Measurements from ENCODE around the gene STEAP3. TPM values are rescaled to one million over a fixed set of nuclear protein-coding genes. Genes with fewer than 3 reads are reported as not detected.

STEAP3 gene
- total and polyA plus RNA-seq, 2 donors (not counting 1 experiment from before 2014, with no cell fraction given): 1.1 to 1.6 TPM

DNA sequence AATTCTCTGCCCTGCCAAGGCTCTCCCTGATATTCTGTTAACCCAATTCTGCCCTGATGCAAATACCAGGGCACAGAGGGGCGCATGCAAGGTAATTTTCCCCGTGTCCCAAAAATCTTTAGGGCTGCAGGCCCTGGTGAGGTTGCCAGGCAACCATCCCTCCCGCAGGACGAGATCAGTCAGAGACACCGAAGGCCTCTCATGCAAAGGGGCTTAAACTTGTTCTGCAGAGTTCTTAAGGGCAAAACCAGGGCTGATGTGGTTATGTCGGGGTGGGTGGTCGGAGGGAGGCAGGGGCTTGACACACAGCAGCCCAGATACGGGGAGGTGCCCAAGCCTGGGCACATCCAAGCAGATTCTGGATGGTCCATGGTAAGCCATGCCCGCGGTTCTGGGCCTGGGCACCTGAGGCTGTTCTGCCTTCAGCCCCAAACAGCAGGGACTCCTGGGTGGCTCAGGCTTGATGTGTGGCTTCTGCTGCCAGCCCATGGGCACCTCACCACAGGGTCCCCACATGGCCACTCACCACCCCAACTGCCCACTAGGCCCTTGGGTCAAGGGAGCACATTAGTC is 27.2 kb downstream of the STEAP3 start:
- Histone ChIP-seq H3K4me2 (replicated peaks; ENCODE audit: low read depth, low read length, poor library complexity, severe bottlenecking) (no peak overlapping the region), H2AFZ (ENCODE audit: insufficient read depth, low read depth, low read length, poor library complexity, severe bottlenecking) (no peak overlapping the region), H3K79me2 (ENCODE audit: control insufficient read depth, insufficient read depth, low read length) (no peaks in the 10 kb centered on the region), H3K27ac (ENCODE audit: low read length in 2 of 2) (no peak overlapping the region), H3K4me3 (ENCODE audit: control extremely low read depth in 1 of 5, extremely low read depth in 1 of 5, insufficient read depth in 1 of 5, low read depth in 2 of 5, low read length in 4 of 5) (no peak overlapping the region), H3K9me3 (ENCODE audit: control extremely low read depth in 1 of 3, control insufficient read depth in 2 of 3, insufficient read depth in 1 of 3, low read length in 2 of 3) (peaks cover 0 to 4% (median 0%) of the 10 kb centered on the region in 3 donors), H4K20me1 (ENCODE audit: control insufficient read depth, insufficient read depth, low read length, poor library complexity, severe bottlenecking) (no peaks in the 10 kb centered on the region), H3K9ac (ENCODE audit: low read length) (no peak overlapping the region), H3K4me1 (ENCODE audit: control insufficient read depth in 2 of 2, insufficient read depth in 2 of 2, low read length in 2 of 2) (no peaks in the 10 kb centered on the region), H3K27me3 (replicated peaks in 1 of 4; ENCODE audit: control extremely low read depth in 1 of 4, control insufficient read depth in 3 of 4, insufficient read depth in 4 of 4, low read length in 3 of 4) (no peaks in the 10 kb centered on the region), H3K36me3 (replicated peaks in 1 of 2; ENCODE audit: control extremely low read depth in 1 of 2, control insufficient read depth in 1 of 2, extremely low read depth in 1 of 2, insufficient read depth in 2 of 2, low read length in 1 of 2) (no peaks in the 10 kb centered on the region)
- Mint-ChIP-seq H3K27ac (no peak overlapping the region), H3K9me3 (ENCODE audit: insufficient read depth) (no peaks in the 10 kb centered on the region), H3K4me1 (no peaks in the 10 kb centered on the region), H3K4me3 (no peak overlapping the region), H3K27me3 (no peaks in the 10 kb centered on the region)
- ATAC-seq (ENCODE audit: low read depth) (no peak), DNase-seq (no peak)
- POLR2A ChIA-PET: no interaction called here
- CTCF ChIA-PET: interaction anchor here (1.0 kb wide), 1 partner anchor 21 kb away, joined by 3 read pairs; no protein-coding TSS in a partner anchor
- intact Hi-C loops (cut with micrococcal nuclease): no loop called here
- WGBS (ENCODE audit: insufficient coverage): 87% methylated on average over 10 of the region's 10 CpGs
- TF ChIP-seq EZH2 (IDR thresholded peaks at IDR 0.05; ENCODE audit: borderline replicate concordance, insufficient read depth, low read depth, low read length, poor library complexity, severe bottlenecking): no peak
- TF ChIP-seq, protein P1, sequence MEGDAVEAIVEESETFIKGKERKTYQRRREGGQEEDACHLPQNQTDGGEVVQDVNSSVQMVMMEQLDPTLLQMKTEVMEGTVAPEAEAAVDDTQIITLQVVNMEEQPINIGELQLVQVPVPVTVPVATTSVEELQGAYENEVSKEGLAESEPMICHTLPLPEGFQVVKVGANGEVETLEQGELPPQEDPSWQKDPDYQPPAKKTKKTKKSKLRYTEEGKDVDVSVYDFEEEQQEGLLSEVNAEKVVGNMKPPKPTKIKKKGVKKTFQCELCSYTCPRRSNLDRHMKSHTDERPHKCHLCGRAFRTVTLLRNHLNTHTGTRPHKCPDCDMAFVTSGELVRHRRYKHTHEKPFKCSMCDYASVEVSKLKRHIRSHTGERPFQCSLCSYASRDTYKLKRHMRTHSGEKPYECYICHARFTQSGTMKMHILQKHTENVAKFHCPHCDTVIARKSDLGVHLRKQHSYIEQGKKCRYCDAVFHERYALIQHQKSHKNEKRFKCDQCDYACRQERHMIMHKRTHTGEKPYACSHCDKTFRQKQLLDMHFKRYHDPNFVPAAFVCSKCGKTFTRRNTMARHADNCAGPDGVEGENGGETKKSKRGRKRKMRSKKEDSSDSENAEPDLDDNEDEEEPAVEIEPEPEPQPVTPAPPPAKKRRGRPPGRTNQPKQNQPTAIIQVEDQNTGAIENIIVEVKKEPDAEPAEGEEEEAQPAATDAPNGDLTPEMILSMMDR (IDR thresholded peaks at IDR 0.05): no peak

DNA sequence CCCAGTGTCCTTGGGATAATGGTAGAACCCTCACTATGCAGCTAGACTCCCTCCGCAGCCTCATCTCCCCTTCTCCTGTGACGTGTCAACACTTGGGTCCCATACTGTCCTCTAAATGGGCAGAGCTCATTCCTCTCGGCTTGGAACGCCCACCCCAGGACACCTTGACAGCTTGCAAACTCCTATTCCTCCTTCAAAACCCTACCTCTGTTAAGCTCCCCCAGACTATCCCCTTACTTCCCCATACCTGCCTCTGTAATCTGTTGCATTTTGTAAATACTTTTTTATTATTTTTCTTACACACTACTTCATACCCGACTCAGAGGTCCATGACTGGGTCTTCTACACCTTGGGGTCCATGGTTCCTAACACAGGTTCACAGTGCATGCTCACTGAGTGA is 28.0 kb downstream of the STEAP3 start:
- no peak for DNase-seq
- Histone ChIP-seq H3K4me3 (ENCODE audit: control extremely low read depth in 1 of 5, extremely low read depth in 1 of 5, insufficient read depth in 1 of 5, low read depth in 2 of 5, low read length in 4 of 5) (no peak overlapping the region), H2AFZ (ENCODE audit: insufficient read depth, low read depth, low read length, poor library complexity, severe bottlenecking) (no peak overlapping the region), H3K36me3 (replicated peaks in 1 of 2; ENCODE audit: control extremely low read depth in 1 of 2, control insufficient read depth in 1 of 2, extremely low read depth in 1 of 2, insufficient read depth in 2 of 2, low read length in 1 of 2) (no peaks in the 10 kb centered on the region), H3K4me2 (replicated peaks; ENCODE audit: low read depth, low read length, poor library complexity, severe bottlenecking) (no peak overlapping the region), H3K9ac (ENCODE audit: low read length) (no peak overlapping the region), H3K27ac (ENCODE audit: low read length in 2 of 2) (no peak overlapping the region), H3K9me3 (ENCODE audit: control extremely low read depth in 1 of 3, control insufficient read depth in 2 of 3, insufficient read depth in 1 of 3, low read length in 2 of 3) (peaks cover 0 to under 1% (median 0%) of the 10 kb centered on the region in 3 donors), H3K79me2 (ENCODE audit: control insufficient read depth, insufficient read depth, low read length) (no peaks in the 10 kb centered on the region), H3K4me1 (ENCODE audit: control insufficient read depth in 2 of 2, insufficient read depth in 2 of 2, low read length in 2 of 2) (no peaks in the 10 kb centered on the region), H3K27me3 (replicated peaks in 1 of 4; ENCODE audit: control extremely low read depth in 1 of 4, control insufficient read depth in 3 of 4, insufficient read depth in 4 of 4, low read length in 3 of 4) (no peaks in the 10 kb centered on the region), H4K20me1 (ENCODE audit: control insufficient read depth, insufficient read depth, low read length, poor library complexity, severe bottlenecking) (no peaks in the 10 kb centered on the region)
- no peaks in the 10 kb centered on the region for H3K9me3 Mint-ChIP-seq (ENCODE audit: insufficient read depth)
- TF ChIP-seq, protein P1 (IDR thresholded peaks at IDR 0.05): no peak
- no peak for TF ChIP-seq EZH2 (IDR thresholded peaks at IDR 0.05; ENCODE audit: borderline replicate concordance, insufficient read depth, low read depth, low read length, poor library complexity, severe bottlenecking)
- H3K27me3 Mint-ChIP-seq: no peaks in the 10 kb centered on the region
- 93% methylated on average over 5 of the region's 5 CpGs for WGBS (ENCODE audit: insufficient coverage)
- ChIA-PET CTCF (interaction anchor here (1.0 kb wide), 1 partner anchor 20 kb away, joined by 3 read pairs; no protein-coding TSS in a partner anchor), POLR2A (no interaction called here)
- no peaks in the 10 kb centered on the region for H3K4me1 Mint-ChIP-seq
- no peak for ATAC-seq (ENCODE audit: low read depth)
- intact Hi-C loops (cut with micrococcal nuclease): no loop called here
- no peak overlapping the region for H3K27ac Mint-ChIP-seq
- H3K4me3 Mint-ChIP-seq: no peak overlapping the region

Data from B cell (primary cell).